RWPE1 (cell line): ENCODE results near the gene ZRANB3.

Source experiments
- CTCF ChIA-PET: fragments of 350-600 bp; sonication (Branson Sonifier 250); formaldehyde crosslinking; extraction: SDS; loops from one replicate; lab custom pipeline; 2021; lab: Yijun Ruan, JAX
- POLR2A ChIA-PET: fragments of 400-600 bp; formaldehyde crosslinking; extraction: SDS; loops from one replicate; lab custom pipeline; 2020; ENCODE audit warnings: antibody characterized with exemption; ENCODE audit not compliant: low non-redundant PET; lab: Yijun Ruan, JAX
- DNase-seq: peaks from one replicate; pipeline ENCODE4 v3.0.0; 2012; ENCODE audit warnings: low spot score
- H3K27ac ChIP-seq: fragments of 450-650 bp; 2 replicates; pipeline ENCODE4 v1.5.1; 2017
- CTCF ChIP-seq: fragments of 450-650 bp; conservative IDR thresholded peaks from 2 replicates; pipeline ENCODE4 v1.5.1; 2017; ENCODE audit warnings: low read depth, mild to moderate bottlenecking

The ZRANB3 gene

DNA sequence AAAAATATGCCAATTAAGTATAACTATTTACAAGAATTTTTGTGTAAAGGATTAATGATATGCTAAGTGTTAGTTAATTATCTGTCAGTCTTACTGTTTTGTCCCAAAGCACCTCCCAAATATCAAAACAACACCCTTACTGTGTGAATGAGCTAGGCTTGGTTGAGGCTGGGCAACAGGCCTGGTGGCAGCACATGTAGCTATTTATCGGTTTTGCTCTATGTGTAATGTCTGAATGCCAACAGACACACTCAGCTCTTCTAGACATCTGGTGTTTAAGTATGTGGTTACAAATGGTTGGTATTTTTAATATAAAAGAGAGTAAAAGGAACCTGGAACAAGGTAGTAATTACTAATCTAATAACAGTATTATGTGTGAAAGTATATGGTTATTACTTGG lies 303.6 kb downstream of the ZRANB3 start:
- POLR2A ChIA-PET = no interaction called here
- no peak for DNase-seq

DNA sequence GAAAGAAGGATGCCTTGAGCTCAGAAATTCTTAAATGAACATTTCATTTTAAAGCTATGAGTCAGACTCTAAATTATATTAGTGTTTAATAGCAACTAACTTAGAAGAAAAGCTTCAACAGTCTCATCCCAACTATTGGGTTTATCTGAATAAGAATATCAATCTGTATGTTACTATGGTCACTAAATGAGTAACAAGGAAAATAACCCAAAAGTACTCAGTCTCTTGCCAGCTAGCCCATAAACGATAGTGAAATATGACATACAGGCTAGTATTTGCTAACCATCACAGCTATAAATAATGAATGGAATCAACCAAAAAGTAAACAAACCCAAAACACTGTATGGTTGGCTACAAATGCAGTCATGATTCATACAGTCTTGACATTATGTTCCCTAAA lies 304.1 kb downstream of the ZRANB3 start:
- TF ChIP-seq CTCF = no peak
- ChIA-PET POLR2A (no interaction called here), CTCF (no interaction called here)
- no peak for DNase-seq
- H3K27ac ChIP-seq = no peak overlapping the region

More for the DNA sequence above, 303.6 kb downstream of the ZRANB3 start:
- H3K27ac ChIP-seq = no peak overlapping the region
- CTCF ChIA-PET = no interaction called here
- no peak for TF ChIP-seq CTCF

- no peak overlapping the region for H3K27ac ChIP-seq
- DNase-seq = no peak
- no peak for TF ChIP-seq CTCF
- ChIA-PET POLR2A (no interaction called here), CTCF (interaction anchor here (0.6 kb wide), 1 partner anchor 1687 kb away, joined by 4 read pairs; no protein-coding TSS in a partner anchor)
Measured at GRCh38 chr2:135225781-135226180, 305.2 kb downstream of the ZRANB3 start.

- ChIA-PET POLR2A (no interaction called here), CTCF (no interaction called here)
- H3K27ac ChIP-seq = no peak overlapping the region
- TF ChIP-seq CTCF = no peak
- DNase-seq = no peak
Measured at GRCh38 chr2:135219226-135219625, 311.8 kb downstream of the ZRANB3 start.

- DNase-seq = no peak
- ChIA-PET CTCF (no interaction called here), POLR2A (no interaction called here)
- TF ChIP-seq CTCF = no peak
- H3K27ac ChIP-seq = no peak overlapping the region
Measured at GRCh38 chr2:135218426-135218825, 312.6 kb downstream of the ZRANB3 start.

DNA sequence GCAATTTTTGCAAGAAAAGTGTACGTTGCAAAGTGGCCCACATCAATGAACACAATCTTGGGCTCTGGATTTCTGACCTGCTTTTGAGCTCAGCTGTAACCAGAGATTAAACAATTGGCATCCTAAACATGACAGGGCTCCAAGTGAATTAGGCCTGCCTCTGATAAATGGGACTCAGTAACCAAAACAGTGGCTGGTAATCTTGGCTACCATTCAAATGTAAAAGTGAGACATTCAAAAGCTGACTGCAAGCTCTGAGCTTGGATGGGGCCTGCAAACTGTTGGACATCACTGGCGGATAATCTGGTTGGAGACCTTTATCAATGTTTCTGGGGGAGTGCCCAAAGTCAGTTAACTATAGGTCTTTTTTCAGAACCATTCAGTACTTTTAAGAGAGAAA lies 318.3 kb downstream of the ZRANB3 start:
- DNase-seq = no peak
- CTCF ChIA-PET = no interaction called here
- no peak overlapping the region for H3K27ac ChIP-seq
- no peak for TF ChIP-seq CTCF
- POLR2A ChIA-PET = no interaction called here
